ENCODE data around the gene PLCD3. TPM values are rescaled to one million over a fixed set of nuclear protein-coding genes. Genes with fewer than 3 reads are reported as not detected.

Gene PLCD3
- total and polyA plus RNA-seq, 2 of the 13 experiments (the other 11 are each of a cell fraction or from before 2014, with no cell fraction given): 11.3 to 39.1 TPM

DNA sequence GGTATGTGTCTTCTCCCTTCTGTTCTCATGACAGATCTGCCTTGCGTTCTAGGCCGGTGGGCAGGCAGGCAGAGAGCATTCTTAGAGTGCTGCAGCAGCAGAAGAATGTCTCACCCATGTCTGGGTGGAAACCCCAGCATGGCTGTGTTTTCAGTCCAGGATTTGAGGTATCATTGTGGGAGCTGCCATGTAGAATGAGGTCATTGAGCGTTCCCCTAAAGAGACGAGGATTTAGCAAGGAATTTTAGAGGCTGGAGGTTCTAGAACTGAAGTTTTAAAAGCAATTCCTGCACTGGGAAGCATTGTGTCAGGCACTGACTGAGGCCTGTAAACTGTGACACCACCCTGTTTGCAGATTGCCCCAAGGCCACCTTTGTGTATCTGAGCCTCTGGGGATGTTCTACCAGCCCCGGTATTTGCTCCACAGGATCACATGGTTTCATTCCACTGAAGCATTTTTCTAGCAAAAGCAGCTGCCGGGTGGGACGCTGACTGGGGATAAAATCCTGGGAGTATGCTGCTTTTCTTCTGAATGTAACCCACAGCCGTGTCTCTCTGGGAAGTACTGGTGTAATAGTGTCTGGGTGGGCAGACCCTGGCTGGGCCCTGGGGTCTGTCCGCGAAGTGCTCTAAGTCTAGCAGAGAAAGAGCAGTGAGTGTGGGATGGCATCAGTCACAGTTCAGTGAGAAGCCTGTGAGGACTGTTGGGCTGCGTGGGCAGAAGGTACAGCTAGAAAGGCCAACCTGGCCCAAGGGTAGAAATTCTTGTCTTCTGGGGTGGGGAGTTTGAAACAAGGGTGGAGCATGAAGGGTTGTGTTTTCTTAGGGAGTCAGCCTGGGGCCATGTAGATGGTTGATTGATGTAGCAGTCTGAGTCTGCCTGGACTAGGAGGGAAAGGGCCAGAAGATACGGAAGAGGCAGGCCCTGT is 30.2 kb downstream of the PLCD3 start (continued):
- TF ChIP-seq ZNF619 (CRISPR knock-in tag; IDR thresholded peaks at IDR 0.05) (no peak), ZNF773 (CRISPR knock-in tag; IDR thresholded peaks at IDR 0.05; ENCODE audit: borderline replicate concordance) (no peak), CEBPB (IDR thresholded peaks at IDR 0.05; ENCODE audit: borderline replicate concordance, low read depth, low read length) (peak; percentile 67; the same call in 1 of the 2 replicates), MED8 (CRISPR knock-in tag; IDR thresholded peaks at IDR 0.05; ENCODE audit: insufficient replicate concordance) (no peak), ZNF883 (CRISPR knock-in tag; IDR thresholded peaks at IDR 0.05; ENCODE audit: not compliant biosample characterization) (no peak), ZNF451 (CRISPR knock-in tag; IDR thresholded peaks at IDR 0.05) (0 out of 2 replicates have a peak, but pooled peaks have one; percentile 41), TCF12 (IDR thresholded peaks at IDR 0.05) (no peak), TCF12 (CRISPR knock-in tag; IDR thresholded peaks at IDR 0.05) (no peak), BCL6 (CRISPR knock-in tag; IDR thresholded peaks at IDR 0.05) (peak; percentile 68), ZNF331 (CRISPR knock-in tag; IDR thresholded peaks at IDR 0.05) (peak; percentile 68), ZNF577 (CRISPR knock-in tag; IDR thresholded peaks at IDR 0.05; ENCODE audit: borderline replicate concordance, low read depth) (no peak), IRX3 (CRISPR knock-in tag; IDR thresholded peaks at IDR 0.05; ENCODE audit: borderline replicate concordance, low read depth) (no peak), REXO4 (CRISPR knock-in tag; IDR thresholded peaks at IDR 0.05; ENCODE audit: borderline replicate concordance) (no peak), ZNF33A (CRISPR knock-in tag; IDR thresholded peaks at IDR 0.05; ENCODE audit: borderline replicate concordance) (no peak), ZNF878 (CRISPR knock-in tag; IDR thresholded peaks at IDR 0.05) (no peak), MATR3 (CRISPR knock-in tag; IDR thresholded peaks at IDR 0.05) (no peak), ZFYVE20 (CRISPR knock-in tag; IDR thresholded peaks at IDR 0.05; ENCODE audit: borderline replicate concordance, low read depth) (no peak)
- TF ChIP-seq, protein P1, sequence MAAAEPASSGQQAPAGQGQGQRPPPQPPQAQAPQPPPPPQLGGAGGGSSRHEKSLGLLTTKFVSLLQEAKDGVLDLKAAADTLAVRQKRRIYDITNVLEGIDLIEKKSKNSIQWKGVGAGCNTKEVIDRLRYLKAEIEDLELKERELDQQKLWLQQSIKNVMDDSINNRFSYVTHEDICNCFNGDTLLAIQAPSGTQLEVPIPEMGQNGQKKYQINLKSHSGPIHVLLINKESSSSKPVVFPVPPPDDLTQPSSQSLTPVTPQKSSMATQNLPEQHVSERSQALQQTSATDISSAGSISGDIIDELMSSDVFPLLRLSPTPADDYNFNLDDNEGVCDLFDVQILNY (CRISPR knock-in tag; conservative IDR thresholded peaks at IDR 0.05): no peak
- TF ChIP-seq, protein P2, sequence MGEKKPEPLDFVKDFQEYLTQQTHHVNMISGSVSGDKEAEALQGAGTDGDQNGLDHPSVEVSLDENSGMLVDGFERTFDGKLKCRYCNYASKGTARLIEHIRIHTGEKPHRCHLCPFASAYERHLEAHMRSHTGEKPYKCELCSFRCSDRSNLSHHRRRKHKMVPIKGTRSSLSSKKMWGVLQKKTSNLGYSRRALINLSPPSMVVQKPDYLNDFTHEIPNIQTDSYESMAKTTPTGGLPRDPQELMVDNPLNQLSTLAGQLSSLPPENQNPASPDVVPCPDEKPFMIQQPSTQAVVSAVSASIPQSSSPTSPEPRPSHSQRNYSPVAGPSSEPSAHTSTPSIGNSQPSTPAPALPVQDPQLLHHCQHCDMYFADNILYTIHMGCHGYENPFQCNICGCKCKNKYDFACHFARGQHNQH (CRISPR knock-in tag; IDR thresholded peaks at IDR 0.05): peak; percentile 57; the same call in 1 of the 2 replicates
- TF ChIP-seq, protein P3, sequence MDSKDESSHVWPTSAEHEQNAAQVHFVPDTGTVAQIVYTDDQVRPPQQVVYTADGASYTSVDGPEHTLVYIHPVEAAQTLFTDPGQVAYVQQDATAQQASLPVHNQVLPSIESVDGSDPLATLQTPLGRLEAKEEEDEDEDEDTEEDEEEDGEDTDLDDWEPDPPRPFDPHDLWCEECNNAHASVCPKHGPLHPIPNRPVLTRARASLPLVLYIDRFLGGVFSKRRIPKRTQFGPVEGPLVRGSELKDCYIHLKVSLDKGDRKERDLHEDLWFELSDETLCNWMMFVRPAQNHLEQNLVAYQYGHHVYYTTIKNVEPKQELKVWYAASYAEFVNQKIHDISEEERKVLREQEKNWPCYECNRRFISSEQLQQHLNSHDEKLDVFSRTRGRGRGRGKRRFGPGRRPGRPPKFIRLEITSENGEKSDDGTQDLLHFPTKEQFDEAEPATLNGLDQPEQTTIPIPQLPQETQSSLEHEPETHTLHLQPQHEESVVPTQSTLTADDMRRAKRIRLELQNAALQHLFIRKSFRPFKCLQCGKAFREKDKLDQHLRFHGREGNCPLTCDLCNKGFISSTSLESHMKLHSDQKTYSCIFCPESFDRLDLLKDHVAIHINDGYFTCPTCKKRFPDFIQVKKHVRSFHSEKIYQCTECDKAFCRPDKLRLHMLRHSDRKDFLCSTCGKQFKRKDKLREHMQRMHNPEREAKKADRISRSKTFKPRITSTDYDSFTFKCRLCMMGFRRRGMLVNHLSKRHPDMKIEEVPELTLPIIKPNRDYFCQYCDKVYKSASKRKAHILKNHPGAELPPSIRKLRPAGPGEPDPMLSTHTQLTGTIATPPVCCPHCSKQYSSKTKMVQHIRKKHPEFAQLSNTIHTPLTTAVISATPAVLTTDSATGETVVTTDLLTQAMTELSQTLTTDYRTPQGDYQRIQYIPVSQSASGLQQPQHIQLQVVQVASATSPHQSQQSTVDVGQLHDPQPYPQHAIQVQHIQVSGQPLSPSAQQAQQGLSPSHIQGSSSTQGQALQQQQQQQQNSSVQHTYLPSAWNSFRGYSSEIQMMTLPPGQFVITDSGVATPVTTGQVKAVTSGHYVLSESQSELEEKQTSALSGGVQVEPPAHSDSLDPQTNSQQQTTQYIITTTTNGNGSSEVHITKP (CRISPR knock-in tag; IDR thresholded peaks at IDR 0.05; ENCODE audit: low read depth): peak; percentile 19; the same call in 1 of the 2 replicates
- TF ChIP-seq, protein P4, sequence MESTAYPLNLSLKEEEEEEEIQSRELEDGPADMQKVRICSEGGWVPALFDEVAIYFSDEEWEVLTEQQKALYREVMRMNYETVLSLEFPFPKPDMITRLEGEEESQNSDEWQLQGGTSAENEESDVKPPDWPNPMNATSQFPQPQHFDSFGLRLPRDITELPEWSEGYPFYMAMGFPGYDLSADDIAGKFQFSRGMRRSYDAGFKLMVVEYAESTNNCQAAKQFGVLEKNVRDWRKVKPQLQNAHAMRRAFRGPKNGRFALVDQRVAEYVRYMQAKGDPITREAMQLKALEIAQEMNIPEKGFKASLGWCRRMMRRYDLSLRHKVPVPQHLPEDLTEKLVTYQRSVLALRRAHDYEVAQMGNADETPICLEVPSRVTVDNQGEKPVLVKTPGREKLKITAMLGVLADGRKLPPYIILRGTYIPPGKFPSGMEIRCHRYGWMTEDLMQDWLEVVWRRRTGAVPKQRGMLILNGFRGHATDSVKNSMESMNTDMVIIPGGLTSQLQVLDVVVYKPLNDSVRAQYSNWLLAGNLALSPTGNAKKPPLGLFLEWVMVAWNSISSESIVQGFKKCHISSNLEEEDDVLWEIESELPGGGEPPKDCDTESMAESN (CRISPR knock-in tag; conservative IDR thresholded peaks at IDR 0.05): 0 out of 2 replicates have a peak, but pooled peaks have one; percentile 61
